Hindlimb muscle (tissue), 1 donor: Measurements from ENCODE around the gene MARK2. TPM values are rescaled to one million over a fixed set of nuclear protein-coding genes. Genes with fewer than 3 reads are reported as not detected.

Source experiments
- DNase-seq: peaks from one replicate; pipeline ENCODE4 v3.0.0-alpha.2; 2013
- polyA plus RNA-seq: library from polyadenylated mRNA; unstranded; fragments of 120-200 nt; gene quantifications from one replicate; pipeline ENCODE4 v1.2.1, GENCODE V29; 2013; ENCODE audit not compliant: insufficient read length

MARK2 gene
- polyA plus RNA-seq, 1 donor = 19.8 TPM

- DNase-seq = no peak
Observed at GRCh38 chr11:63884196-63884932, 45.5 kb downstream of the MARK2 start.

GRCh38 chr11:63887386-63887999 lies 48.6 kb downstream of the MARK2 start:
- no peak for DNase-seq

DNA sequence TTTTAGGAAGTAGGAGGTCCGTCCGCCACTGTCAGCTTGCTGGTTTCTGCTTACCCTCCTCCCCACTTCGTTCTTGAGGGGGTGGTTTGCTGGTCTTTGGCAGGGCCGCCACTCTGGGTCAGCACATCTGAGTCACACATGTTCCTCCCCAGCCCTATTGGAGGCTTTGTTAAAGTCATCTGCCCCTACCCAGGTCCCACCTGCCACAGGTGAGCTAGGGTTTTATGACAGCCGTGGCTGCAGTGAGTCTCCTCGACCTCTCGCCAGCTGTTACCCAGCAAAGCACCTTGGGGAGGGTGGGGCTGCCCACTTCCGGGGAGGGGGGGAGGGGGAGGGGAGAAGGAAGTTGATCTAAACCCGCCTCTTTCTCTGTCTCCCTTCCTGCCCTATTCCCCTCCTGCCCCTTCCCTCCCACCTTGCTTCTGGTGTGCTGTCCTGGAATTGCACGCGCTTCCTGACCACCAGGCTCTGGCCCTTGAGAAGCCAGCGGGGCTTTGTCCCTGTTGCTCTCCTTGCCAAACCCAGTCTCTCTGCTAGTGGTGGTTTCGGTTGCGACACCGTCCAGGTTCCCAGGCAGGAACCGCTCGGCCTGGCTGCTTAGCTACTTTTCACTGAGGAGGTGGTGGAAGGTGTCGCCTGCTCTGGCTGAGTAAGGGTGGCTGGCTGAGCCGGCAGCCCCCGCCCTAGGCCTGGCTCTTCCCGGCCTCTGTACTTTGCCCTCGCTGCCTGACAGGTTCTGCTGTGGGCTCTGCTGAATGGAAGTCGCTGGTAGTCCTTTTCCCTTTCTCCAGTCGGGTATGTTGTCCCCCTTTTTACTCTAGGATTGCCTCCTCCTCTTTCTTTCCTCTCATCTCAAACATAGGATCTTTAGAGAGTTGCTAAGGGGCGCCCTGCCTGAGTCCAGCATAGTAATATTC lies 49.5 kb downstream of the MARK2 start:
- DNase-seq = no peak

DNA sequence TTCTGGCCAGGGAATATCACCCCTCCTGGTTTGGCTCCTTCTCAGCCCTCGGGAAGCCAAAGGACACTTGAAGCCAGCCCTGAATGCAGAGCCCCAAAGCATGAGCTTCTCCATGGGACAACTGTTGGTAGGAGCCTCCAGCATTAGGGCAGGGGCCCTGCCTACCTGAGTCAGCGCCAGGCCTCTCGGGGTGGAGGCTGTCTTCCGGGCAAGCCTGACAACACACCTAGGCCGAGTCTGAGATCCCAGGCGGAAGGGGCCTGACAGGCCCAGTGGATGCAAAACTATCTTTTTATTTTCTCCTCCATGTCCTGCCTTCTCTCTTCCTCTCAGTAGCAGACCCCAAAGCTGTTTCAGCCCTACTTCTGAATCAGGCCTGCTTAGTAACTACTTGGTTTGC lies 50.4 kb downstream of the MARK2 start:
- no peak for DNase-seq

GRCh38 chr11:63890368-63890767 lies 51.5 kb downstream of the MARK2 start:
- no peak for DNase-seq

DNA sequence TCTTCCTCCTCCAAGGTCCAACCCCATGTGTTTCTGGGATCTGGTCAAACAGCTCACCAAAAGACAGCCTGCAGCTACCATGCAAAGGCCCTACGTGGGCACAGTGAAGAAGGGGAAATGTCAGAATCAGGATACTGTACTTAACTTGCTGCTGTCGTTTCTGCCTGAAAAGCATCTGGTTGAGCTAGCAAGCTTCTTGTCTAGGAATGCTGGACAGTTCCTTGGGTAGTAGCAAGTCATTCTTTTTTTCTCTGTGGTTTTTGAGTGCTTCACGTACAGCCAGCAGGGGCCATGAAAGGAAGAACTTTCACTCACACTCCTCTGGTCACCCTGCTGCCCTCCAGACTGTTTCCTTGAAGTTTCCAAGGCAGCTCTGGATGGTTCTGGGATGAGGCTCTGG lies 53.3 kb downstream of the MARK2 start:
- no peak for DNase-seq

GRCh38 chr11:63893355-63893754 lies 54.4 kb downstream of the MARK2 start:
- DNase-seq = no peak

DNA sequence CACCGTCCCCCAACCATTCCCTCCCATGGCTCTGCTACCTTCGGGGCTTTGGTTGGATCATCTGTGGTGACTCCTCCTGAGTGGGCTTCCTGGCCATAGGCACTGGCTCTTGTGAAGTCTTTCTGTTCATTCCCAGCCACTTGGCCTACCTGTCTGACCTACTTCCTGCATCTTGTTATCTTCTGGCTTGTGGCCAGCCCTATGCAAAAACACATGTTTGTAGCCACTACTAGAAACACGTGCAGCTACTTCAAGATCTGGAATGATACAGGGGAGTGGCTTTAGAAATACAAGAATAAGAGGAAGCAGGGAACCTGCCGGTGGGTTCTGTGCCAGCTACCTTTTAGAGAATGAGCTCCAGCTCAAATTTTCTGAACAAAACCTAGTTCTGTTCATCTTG lies 57.2 kb downstream of the MARK2 start:
- no peak for DNase-seq

DNA sequence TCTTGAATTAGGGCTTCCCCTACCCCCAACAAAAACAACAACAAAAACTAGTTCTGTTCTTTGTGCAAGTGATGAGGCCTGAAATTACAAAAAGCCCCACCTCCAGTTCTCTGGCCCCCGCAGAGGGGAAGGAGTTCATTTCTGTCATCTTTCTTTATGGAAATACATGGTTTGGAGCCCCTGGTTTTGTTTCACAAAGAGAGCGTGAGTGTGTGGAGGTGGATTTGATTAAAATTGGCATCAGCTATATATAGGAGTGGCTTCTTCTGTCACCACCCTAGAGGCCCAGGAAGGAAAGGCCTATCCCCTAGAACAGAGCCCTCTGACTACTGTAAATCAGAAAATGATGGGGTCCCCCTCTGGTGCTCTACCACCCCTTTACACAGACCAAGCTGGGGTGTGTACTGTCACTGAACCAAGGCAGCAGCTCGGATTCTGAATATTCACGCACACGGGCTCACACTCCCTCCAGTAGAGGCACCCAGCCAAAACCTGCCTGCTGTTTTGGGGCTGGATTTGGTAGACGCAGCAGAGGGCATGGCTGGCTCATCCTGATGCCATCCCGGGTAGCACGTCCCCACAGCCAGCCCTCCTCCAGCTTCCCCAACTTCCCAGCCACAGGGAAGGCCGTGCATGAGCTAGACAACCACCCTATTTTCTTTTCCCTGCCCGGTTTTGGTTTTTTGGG lies 58.7 kb downstream of the MARK2 start:
- DNase-seq = no peak

DNA sequence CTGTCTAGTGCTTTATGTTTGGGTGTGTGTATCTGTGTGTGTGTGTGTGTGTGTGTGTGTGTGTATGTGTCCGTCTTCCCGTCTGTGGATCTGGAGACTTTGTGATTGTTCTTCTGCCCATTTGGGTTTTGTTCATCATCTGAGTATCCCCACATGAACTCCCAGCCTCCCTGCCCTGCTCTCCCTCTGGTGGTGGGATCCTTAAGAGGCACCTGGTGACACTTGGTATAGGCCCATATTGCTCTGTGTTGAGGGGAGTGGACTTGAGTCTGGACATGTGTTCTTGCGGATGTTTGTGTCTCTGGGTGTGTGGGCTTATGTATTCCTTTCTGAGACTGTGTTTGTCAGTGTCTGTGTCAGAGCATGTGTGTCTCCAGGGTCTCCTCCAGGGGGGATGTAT lies 62.8 kb downstream of the MARK2 start:
- no peak for DNase-seq

GRCh38 chr11:63903884-63904283 lies 65.0 kb downstream of the MARK2 start:
- DNase-seq = no peak

DNA sequence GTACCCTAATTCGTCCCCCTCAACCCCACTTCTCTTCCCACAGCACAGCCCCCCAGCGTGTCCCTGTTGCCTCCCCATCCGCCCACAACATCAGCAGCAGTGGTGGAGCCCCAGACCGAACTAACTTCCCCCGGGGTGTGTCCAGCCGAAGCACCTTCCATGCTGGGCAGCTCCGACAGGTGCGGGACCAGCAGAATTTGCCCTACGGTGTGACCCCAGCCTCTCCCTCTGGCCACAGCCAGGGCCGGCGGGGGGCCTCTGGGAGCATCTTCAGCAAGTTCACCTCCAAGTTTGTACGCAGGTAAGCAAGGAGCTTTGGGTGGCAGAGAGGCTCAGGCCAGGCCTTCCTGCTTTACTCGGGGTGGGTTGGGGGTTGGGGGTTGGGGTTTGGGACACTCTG lies 65.8 kb downstream of the MARK2 start:
- DNase-seq = no peak

DNA sequence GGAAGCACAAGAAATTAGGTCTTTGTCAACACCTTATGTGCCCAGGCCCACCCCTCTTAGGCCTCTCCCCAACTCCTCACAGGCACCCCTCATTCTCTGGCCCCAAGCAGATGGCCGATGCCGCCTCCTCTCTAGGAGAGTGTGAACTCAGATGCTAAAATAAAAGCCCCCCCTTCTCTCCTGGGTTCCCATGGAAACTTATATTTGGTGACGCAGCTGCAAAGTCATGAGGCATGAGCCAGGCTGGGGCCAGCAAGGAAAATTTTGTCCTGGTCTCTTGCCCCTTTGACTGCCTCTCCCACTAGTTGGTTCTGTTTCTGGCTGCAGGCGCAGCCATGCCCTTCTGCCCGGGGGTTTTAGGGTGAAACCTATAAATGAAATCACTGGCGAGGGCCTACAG lies 66.3 kb downstream of the MARK2 start:
- DNase-seq = peak; percentile 28

- no peak for DNase-seq
Observed at GRCh38 chr11:63906087-63906486, 67.2 kb downstream of the MARK2 start.

GRCh38 chr11:63906585-63906984 lies 67.7 kb downstream of the MARK2 start:
- DNase-seq = no peak

DNA sequence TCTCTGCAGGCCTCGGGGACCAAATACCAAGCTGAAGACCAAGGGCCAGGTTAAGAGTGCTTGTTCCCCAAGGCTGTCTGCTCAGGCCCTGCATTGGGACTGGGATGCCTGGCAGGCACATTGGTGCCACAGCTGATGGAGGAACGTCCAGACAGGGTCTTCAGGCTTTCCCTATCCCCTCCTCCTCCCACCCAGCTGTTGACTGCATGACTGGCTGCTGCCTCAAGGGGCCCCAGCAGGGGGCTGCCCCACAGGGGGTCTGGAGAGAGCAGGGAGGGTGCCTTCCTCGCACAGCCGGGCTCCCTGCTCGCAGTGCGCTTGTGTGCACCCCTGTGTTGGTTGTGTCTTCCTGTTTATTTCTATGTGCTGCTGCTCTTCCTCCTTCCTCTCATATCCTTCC lies 68.2 kb downstream of the MARK2 start:
- DNase-seq = no peak

DNA sequence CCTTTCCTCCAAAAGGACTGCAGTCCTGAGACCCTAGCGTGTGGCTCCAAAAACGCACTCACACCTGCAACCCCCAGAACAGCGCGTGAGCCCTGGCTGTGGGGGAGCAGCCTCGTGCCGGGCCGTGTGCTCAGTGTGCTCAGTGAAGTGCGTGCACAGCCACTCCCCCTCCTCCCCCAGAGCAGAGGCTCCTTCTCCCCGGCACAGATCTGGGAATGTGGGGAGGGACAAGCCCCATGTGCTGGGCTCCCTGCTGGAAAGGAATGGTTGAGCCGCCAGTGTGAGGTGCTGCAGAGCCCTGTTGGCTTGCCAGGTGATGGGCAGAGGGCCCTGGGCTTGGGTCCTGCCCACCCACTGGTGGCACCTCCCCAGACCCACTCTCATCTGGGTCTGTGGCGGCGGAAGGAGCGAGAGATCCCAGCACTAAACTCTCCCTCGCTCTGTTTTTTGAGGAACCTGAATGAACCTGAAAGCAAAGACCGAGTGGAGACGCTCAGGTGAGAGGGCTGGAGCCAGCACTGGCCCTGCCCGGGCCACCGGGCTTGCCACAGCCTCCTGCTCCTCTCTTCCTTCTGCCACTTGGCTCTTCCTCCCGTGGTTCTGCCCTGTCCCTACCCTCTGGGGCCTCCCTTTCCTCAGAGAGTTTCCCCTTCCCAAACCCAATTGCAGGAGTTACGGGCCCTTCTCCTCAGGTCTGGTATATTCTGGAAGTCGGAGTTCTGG lies 69.1 kb downstream of the MARK2 start:
- no peak for DNase-seq

DNA sequence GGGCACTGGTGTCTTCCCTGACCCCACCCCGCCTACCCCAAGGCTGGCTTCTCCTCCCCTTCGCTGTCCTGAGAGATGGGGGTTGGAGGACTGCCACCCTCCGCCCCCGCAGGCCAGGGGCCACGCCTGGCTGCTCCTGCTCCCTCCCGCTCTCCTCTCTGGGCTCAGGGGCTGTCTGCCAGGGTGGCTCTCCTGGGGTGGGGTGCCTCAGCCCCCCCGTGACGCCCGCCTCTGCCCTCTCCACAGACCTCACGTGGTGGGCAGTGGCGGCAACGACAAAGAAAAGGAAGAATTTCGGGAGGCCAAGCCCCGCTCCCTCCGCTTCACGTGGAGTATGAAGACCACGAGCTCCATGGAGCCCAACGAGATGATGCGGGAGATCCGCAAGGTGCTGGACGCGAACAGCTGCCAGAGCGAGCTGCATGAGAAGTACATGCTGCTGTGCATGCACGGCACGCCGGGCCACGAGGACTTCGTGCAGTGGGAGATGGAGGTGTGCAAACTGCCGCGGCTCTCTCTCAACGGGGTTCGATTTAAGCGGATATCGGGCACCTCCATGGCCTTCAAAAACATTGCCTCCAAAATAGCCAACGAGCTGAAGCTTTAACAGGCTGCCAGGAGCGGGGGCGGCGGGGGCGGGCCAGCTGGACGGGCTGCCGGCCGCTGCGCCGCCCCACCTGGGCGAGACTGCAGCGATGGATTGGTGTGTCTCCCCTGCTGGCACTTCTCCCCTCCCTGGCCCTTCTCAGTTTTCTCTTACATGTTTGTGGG lies 69.9 kb downstream of the MARK2 start:
- peak; percentile 59 for DNase-seq

- no peak for DNase-seq
Observed at GRCh38 chr11:63909591-63910506, 70.9 kb downstream of the MARK2 start.

GRCh38 chr11:63910675-63911074 lies 71.8 kb downstream of the MARK2 start:
- no peak for DNase-seq
